Caco-2 (cell line): Measurements from ENCODE around the gene CEBPG. TPM values are rescaled to one million over a fixed set of nuclear protein-coding genes. Genes with fewer than 3 reads are reported as not detected.
A peak's percentile ranks its signal among the peaks of the same experiment; 100 is the strongest.

Experiments
- BruUV-seq: library from RNA; stranded (reverse); fragments of 400-500 nt; replicated peaks from 2 replicates; lab custom pipeline; 2021; lab: Mats Ljungman, UMichigan
- CTCF ChIA-PET: fragments of 300-600 bp; sonication (Branson Sonifier 250); formaldehyde crosslinking; loops from one replicate; lab custom pipeline; 2022; ENCODE audit warnings: antibody characterized with exemption; lab: Charles Lee
- POLR2A ChIA-PET: fragments of 300-600 bp; sonication (Branson Sonifier 250); formaldehyde crosslinking; loops from one replicate; lab custom pipeline; 2022; ENCODE audit warnings: antibody characterized with exemption; lab: Charles Lee
- DNase-seq, 2 experiments: peaks; one replicate each; pipeline versions ENCODE4 v3.0.0 to v3.0.0-alpha.2; 2020 to 2022
- H3K27me3 ChIP-seq: replicated peaks from 2 replicates; pipeline ENCODE4 v1.6.0; 2011; ENCODE audit warnings: low read length; ENCODE audit not compliant: control insufficient read depth, insufficient read depth
- H3K36me3 ChIP-seq: 2 replicates; pipeline ENCODE4 v1.5.1; 2011; ENCODE audit warnings: low read length; ENCODE audit not compliant: control insufficient read depth, insufficient read depth
- H3K4me1 ChIP-seq: fragments of 250-450 bp; sonication (Bioruptor Pico); 2 replicates; pipeline ENCODE4 v1.5.1; 2020; ENCODE audit warnings: mild to moderate bottlenecking
- H3K4me3 ChIP-seq: 2 replicates; pipeline ENCODE4 v1.5.1; 2011; ENCODE audit warnings: low read depth, mild to moderate bottlenecking, control low read depth, low read length
- H3K9me3 ChIP-seq: fragments of 250-450 bp; sonication (Bioruptor Pico); 2 replicates; pipeline ENCODE4 v1.5.1; 2020; ENCODE audit warnings: mild to moderate bottlenecking, moderate library complexity
- H3K27ac Mint-ChIP-seq: one replicate; pipeline ENCODE4 v1.8.0; 2022; ENCODE audit warnings: mixed read lengths; ENCODE audit not compliant: unreplicated experiment
- H3K27me3 Mint-ChIP-seq: one replicate; pipeline ENCODE4 v1.8.0; 2022; ENCODE audit warnings: mixed read lengths; ENCODE audit not compliant: insufficient read depth, unreplicated experiment
- H3K36me3 Mint-ChIP-seq: one replicate; pipeline ENCODE4 v1.8.0; 2022; ENCODE audit warnings: mild to moderate bottlenecking, mixed read lengths; ENCODE audit not compliant: insufficient read depth, unreplicated experiment
- H3K4me1 Mint-ChIP-seq: one replicate; pipeline ENCODE4 v1.8.0; 2022; ENCODE audit warnings: low read depth, mixed read lengths; ENCODE audit not compliant: unreplicated experiment
- H3K4me3 Mint-ChIP-seq: one replicate; pipeline ENCODE4 v1.8.0; 2022; ENCODE audit warnings: mild to moderate bottlenecking, moderate library complexity, mixed read lengths; ENCODE audit not compliant: unreplicated experiment
- H3K9me3 Mint-ChIP-seq: one replicate; pipeline ENCODE4 v1.8.0; 2022; ENCODE audit warnings: mixed read lengths; ENCODE audit not compliant: unreplicated experiment
- intact Hi-C: fragments of 100-400 bp; cut with micrococcal nuclease; formaldehyde crosslinking; loops from one replicate; pipeline ENCODE4 v1.10.0; 2022; ENCODE audit not compliant: unreplicated experiment
- total RNA-seq: library from RNA; stranded (reverse); gene quantifications from 2 replicates; pipeline ENCODE4 v1.2.3, GENCODE V29; 2022
- TF ChIP-seq, protein P1 (sequence below), 2 experiments: fragments of 200-600 bp in 1 of 2; IDR thresholded peaks; 1 replicate in 1 of 2; 2 replicates in 1 of 2; pipeline versions ENCODE4 v1.5.1 to v1.8.0; 2011 to 2022; ENCODE audit warnings: antibody characterized with exemption in 1 of 2, control low read depth in 1 of 2, inconsistent platforms in 1 of 2, low read depth in 1 of 2, low read length in 1 of 2, mild to moderate bottlenecking in 1 of 2, moderate library complexity in 1 of 2; ENCODE audit not compliant: insufficient read depth in 1 of 2, severe bottlenecking in 1 of 2, unreplicated experiment in 1 of 2

The CEBPG gene
- total RNA-seq, 1 experiment from 2014 or later: 79.4 TPM

DNA sequence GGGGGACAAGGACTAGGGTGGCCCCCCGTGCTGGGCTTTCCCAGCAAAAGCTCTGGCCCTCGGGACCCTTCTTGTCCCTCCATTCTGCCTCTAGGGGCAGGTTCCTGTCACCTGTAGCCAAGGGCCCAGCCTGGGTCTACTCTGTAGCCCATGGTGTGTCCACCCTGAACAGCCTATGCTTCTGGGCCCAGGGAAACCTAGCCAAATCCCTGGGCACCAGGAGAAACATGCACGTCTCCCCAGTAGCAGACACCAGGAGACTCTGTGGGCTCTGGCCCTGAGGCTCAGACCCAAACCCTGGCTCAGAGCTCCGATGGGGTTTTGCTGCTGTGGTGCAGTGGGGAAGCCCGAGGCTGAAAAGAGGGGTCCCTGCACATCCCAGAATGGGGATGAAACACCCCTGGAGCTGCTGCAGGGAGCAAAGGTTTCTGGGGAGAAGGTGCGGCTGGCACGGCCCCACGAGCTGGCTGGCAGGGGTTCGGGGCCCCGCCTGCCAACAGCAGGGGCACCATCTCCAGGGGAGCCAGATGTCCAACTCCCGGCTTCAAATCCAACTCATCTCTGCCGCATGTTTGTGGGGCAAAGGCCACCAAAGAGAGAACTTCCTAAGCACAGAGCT is 18.2 kb downstream of the CEBPG start:
- H3K4me1 Mint-ChIP-seq: peaks cover 5% of the 10 kb centered on the region
- no peak overlapping the region for H3K4me3 ChIP-seq
- peaks cover 36% of the 10 kb centered on the region for H3K36me3 Mint-ChIP-seq
- ChIA-PET POLR2A (no interaction called here), CTCF (interaction anchor here (2.2 kb wide), 1 partner anchor 156 kb away, joined by 4 read pairs; no protein-coding TSS in a partner anchor)
- H3K4me3 Mint-ChIP-seq: no peak overlapping the region
- TF ChIP-seq, protein P1, sequence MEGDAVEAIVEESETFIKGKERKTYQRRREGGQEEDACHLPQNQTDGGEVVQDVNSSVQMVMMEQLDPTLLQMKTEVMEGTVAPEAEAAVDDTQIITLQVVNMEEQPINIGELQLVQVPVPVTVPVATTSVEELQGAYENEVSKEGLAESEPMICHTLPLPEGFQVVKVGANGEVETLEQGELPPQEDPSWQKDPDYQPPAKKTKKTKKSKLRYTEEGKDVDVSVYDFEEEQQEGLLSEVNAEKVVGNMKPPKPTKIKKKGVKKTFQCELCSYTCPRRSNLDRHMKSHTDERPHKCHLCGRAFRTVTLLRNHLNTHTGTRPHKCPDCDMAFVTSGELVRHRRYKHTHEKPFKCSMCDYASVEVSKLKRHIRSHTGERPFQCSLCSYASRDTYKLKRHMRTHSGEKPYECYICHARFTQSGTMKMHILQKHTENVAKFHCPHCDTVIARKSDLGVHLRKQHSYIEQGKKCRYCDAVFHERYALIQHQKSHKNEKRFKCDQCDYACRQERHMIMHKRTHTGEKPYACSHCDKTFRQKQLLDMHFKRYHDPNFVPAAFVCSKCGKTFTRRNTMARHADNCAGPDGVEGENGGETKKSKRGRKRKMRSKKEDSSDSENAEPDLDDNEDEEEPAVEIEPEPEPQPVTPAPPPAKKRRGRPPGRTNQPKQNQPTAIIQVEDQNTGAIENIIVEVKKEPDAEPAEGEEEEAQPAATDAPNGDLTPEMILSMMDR (IDR thresholded peaks at IDR 0.05; ENCODE audit: insufficient read depth in 1 of 2, low read depth in 1 of 2, low read length in 1 of 2, severe bottlenecking in 1 of 2, unreplicated experiment in 1 of 2): no peak
- H3K36me3 ChIP-seq: peaks cover 2% of the 10 kb centered on the region
- no peaks in the 10 kb centered on the region for H3K9me3 Mint-ChIP-seq
- H3K27me3 Mint-ChIP-seq: no peaks in the 10 kb centered on the region
- BruUV-seq: no TSS peak
- no peaks in the 10 kb centered on the region for H3K27me3 ChIP-seq
- H3K9me3 ChIP-seq: no peaks in the 10 kb centered on the region
- H3K27ac Mint-ChIP-seq: no peak overlapping the region
- no peak for DNase-seq
- intact Hi-C loops: no loop called here
- no peaks in the 10 kb centered on the region for H3K4me1 ChIP-seq

DNA sequence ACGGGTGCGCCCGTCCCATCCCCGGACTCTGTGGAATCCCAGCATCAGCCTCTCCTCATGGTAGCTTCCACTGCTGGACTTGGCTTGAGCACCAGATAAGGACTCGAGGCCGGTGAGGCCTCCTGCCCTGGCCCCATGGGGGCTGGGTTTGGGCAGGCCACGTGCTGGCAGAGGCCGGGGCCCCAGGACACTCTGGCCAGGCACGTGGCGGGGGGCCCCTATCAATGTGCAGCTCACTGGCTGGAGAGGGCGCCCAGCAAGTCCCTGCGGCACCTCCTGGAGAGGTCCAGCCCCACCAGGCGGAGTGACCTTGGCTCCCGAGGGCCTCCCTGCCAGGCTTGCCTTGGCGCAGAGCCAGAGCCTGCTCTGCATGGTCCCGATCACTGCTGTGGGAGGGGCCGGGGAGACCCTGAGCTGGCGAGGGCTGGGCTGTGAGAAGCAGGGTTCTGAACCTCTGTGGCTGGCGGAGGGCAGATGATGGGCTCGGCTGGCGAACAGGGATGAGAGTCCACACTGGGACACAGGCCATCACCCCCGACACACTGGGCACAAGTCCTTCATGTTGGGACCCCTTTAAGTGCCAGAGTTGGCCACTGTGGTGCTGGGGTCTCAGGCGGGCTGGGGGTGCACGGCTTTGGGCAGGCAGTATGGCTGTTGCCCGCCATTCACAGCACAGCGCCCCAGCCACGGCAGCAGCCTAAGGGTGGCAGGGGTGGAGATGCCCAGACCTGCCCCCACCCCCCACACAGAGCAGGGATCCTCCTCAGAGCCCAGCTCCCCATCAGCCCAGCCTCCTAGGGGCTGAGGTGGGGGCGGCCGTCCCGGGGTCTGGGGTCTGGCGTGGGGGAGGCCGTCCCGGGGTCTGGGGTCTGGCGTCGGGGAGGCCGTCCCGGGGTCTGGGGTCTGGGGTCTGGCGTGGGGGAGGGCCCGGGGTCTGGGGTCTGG is 19.1 kb downstream of the CEBPG start:
- intact Hi-C loops: no loop called here
- H3K36me3 ChIP-seq: peaks cover under 1% of the 10 kb centered on the region
- Mint-ChIP-seq H3K36me3 (peaks cover 28% of the 10 kb centered on the region), H3K9me3 (no peaks in the 10 kb centered on the region), H3K4me3 (no peak overlapping the region), H3K27ac (no peak overlapping the region), H3K27me3 (no peaks in the 10 kb centered on the region), H3K4me1 (peaks cover 5% of the 10 kb centered on the region)
- TF ChIP-seq, protein P1 (IDR thresholded peaks at IDR 0.05; ENCODE audit: insufficient read depth in 1 of 2, low read depth in 1 of 2, low read length in 1 of 2, severe bottlenecking in 1 of 2, unreplicated experiment in 1 of 2): no peak
- no TSS peak for BruUV-seq
- no peaks in the 10 kb centered on the region for H3K4me1 ChIP-seq
- POLR2A ChIA-PET: no interaction called here
- CTCF ChIA-PET: interaction anchor here (2.2 kb wide), 1 partner anchor 157 kb away, joined by 4 read pairs; no protein-coding TSS in a partner anchor
- H3K27me3 ChIP-seq: no peaks in the 10 kb centered on the region
- H3K4me3 ChIP-seq: no peak overlapping the region
- peak in 1 of 2 experiments; percentile 35 for DNase-seq
- H3K9me3 ChIP-seq: no peaks in the 10 kb centered on the region

DNA sequence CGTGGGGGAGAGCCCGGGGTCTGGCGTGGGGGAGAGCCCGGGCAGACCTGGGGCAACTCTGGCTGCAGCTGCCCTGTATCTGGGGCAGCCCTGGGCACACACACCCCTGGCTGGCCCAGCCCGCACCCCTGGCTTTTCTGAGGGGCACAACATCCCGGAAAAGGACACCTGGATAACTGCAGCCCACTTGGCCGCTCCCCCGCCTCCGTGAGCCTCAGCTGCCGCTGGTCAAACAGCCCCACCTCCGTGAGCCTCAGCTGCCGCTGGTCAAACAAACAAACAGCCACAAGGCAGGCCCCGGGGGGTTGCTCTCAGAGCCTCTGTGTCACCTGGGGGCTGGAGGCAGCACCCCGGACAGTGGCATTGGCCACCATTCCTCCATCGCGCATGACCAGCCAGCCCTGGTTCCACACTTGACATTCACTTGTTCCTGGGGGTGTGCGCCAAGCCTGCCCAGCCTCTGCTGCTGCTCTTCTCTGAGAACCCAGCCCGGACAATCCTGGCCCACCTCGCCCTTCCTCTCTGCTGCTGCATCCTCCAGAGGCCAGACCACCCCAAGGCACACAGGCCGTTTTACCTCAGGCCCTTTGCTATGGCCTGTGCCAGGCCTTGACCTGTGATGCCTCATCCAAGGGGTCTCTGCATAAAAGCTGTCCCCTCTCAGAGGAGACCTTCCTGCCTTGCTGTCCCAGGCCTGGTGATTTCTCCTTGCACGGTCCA is 19.9 kb downstream of the CEBPG start:
- H3K4me1 ChIP-seq: no peaks in the 10 kb centered on the region
- H3K27me3 ChIP-seq: no peaks in the 10 kb centered on the region
- peaks cover 34% of the 10 kb centered on the region for H3K36me3 Mint-ChIP-seq
- peak overlapping the region; percentile 45 for H3K27ac Mint-ChIP-seq
- DNase-seq: peak in 1 of 2 experiments; percentile 36
- no peaks in the 10 kb centered on the region for H3K9me3 Mint-ChIP-seq
- H3K27me3 Mint-ChIP-seq: no peaks in the 10 kb centered on the region
- no peaks in the 10 kb centered on the region; the same call in 1 of the 2 replicates for H3K36me3 ChIP-seq
- no peak overlapping the region for H3K4me3 ChIP-seq
- intact Hi-C loops: no loop called here
- BruUV-seq: no TSS peak
- POLR2A ChIA-PET: no interaction called here
- TF ChIP-seq, protein P1 (IDR thresholded peaks at IDR 0.05; ENCODE audit: insufficient read depth in 1 of 2, low read depth in 1 of 2, low read length in 1 of 2, severe bottlenecking in 1 of 2, unreplicated experiment in 1 of 2): no peak
- CTCF ChIA-PET: no interaction called here
- no peak overlapping the region for H3K4me3 Mint-ChIP-seq
- no peaks in the 10 kb centered on the region for H3K9me3 ChIP-seq
- H3K4me1 Mint-ChIP-seq: peaks cover 5% of the 10 kb centered on the region
